ENCODE data around the gene CHST8. TPM values are rescaled to one million over a fixed set of nuclear protein-coding genes. Genes with fewer than 3 reads are reported as not detected.

CHST8 gene
- total and polyA plus RNA-seq, 4 donors = 0.05 to 0.07 TPM; not detected in 2

DNA sequence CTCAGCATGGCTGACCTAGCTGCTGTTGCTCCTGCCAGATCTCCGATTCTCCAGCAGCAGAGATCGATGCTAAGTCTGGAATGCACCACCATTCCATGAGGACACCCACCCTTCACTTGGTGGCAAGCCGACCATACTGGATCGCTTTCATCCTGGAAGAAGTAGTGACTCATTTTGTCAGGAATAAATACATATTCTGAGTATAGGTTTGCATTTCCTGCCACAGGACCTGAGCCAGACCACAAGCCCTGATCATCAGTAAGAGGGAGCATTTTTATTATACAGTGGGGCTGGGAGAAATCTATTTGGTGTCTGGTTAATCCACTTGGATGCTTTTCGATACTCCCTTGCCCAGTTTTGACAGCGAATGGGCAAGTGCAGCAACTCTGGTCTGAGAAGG, 164.0 kb downstream of the CHST8 start:
- WGBS = 79% methylated on average over 6 of the region's 6 CpGs
- Histone ChIP-seq H3K9ac (ENCODE audit: low read depth in 1 of 2, low read length in 2 of 2) (no peak overlapping the region), H3K36me3 (ENCODE audit: control insufficient read depth in 4 of 4, insufficient read depth in 3 of 4, low read depth in 1 of 4, low read length in 3 of 4) (no peaks in the 10 kb centered on the region), H3K9me3 (ENCODE audit: control insufficient read depth in 4 of 4, low read length in 3 of 4) (no peaks in the 10 kb centered on the region), H3K4me1 (ENCODE audit: control insufficient read depth in 4 of 4, insufficient read depth in 4 of 4, low read length in 3 of 4) (no peaks in the 10 kb centered on the region), H3K27me3 (ENCODE audit: control insufficient read depth in 4 of 4, insufficient read depth in 4 of 4, low read length in 3 of 4) (no peaks in the 10 kb centered on the region), H3K4me3 (ENCODE audit: low read depth in 1 of 3, low read length in 3 of 3) (no peak overlapping the region), H3K27ac (ENCODE audit: low read depth in 1 of 2, low read length in 2 of 2) (no peak overlapping the region)
- DNase-seq (ENCODE audit: low spot score) = no peak
- TF ChIP-seq RAD21 (IDR thresholded peaks at IDR 0.05) (no peak), EGR1 (IDR thresholded peaks at IDR 0.05; ENCODE audit: low read depth in 2 of 2) (no peak), MAX (IDR thresholded peaks at IDR 0.05) (no peak), JUND (IDR thresholded peaks at IDR 0.05) (no peak), FOXA2 (IDR thresholded peaks at IDR 0.05) (no peak), GABPA (IDR thresholded peaks at IDR 0.05 in 1 of 2, conservative IDR thresholded peaks at IDR 0.05 in 1 of 2) (no peak), HNF4A (conservative IDR thresholded peaks at IDR 0.05) (no peak), RXRA (IDR thresholded peaks at IDR 0.05) (no peak), TAF1 (conservative IDR thresholded peaks at IDR 0.05) (no peak), REST (IDR thresholded peaks at IDR 0.05) (no peak), FOXA1 (IDR thresholded peaks at IDR 0.05) (no peak)
- TF ChIP-seq, protein P1, sequence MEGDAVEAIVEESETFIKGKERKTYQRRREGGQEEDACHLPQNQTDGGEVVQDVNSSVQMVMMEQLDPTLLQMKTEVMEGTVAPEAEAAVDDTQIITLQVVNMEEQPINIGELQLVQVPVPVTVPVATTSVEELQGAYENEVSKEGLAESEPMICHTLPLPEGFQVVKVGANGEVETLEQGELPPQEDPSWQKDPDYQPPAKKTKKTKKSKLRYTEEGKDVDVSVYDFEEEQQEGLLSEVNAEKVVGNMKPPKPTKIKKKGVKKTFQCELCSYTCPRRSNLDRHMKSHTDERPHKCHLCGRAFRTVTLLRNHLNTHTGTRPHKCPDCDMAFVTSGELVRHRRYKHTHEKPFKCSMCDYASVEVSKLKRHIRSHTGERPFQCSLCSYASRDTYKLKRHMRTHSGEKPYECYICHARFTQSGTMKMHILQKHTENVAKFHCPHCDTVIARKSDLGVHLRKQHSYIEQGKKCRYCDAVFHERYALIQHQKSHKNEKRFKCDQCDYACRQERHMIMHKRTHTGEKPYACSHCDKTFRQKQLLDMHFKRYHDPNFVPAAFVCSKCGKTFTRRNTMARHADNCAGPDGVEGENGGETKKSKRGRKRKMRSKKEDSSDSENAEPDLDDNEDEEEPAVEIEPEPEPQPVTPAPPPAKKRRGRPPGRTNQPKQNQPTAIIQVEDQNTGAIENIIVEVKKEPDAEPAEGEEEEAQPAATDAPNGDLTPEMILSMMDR (IDR thresholded peaks at IDR 0.05; ENCODE audit: low read depth, low read length, missing input control) = no peak
- TF ChIP-seq, protein P2, sequence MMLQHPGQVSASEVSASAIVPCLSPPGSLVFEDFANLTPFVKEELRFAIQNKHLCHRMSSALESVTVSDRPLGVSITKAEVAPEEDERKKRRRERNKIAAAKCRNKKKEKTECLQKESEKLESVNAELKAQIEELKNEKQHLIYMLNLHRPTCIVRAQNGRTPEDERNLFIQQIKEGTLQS (IDR thresholded peaks at IDR 0.05) = no peak

DNA sequence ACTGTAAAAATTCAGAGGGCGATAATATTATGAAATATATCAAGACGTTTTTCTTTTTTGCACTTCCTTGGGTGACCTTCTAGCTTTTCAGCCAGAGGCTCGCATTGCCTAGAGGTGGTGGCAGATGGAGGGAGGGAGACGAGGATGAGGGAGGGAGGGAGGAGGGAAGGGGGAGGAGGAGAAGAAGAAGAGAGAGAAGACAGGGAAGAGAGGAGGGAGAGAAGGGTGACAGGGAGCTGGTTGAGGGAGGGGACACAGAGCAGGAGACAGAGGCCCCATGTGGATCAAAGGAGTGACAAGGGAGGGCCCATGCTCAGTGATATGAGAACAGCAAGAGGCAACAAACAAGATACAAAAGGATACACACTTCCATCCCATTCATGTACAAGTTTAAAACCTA, 166.9 kb downstream of the CHST8 start:
- no peaks in the 10 kb centered on the region for H3K4me1 ChIP-seq (ENCODE audit: control insufficient read depth in 4 of 4, insufficient read depth in 4 of 4, low read length in 3 of 4)
- no peaks in the 10 kb centered on the region for H3K36me3 ChIP-seq (ENCODE audit: control insufficient read depth in 4 of 4, insufficient read depth in 3 of 4, low read depth in 1 of 4, low read length in 3 of 4)
- DNase-seq (ENCODE audit: low spot score) = no peak
- no peak for TF ChIP-seq ZBTB33 (IDR thresholded peaks at IDR 0.05)
- no peak for TF ChIP-seq NR2F2 (IDR thresholded peaks at IDR 0.05)
- TF ChIP-seq MAX (IDR thresholded peaks at IDR 0.05) = no peak
- TF ChIP-seq HNF4A (conservative IDR thresholded peaks at IDR 0.05) = no peak
- no peak for TF ChIP-seq RAD21 (IDR thresholded peaks at IDR 0.05)
- TF ChIP-seq FOXA1 (IDR thresholded peaks at IDR 0.05) = no peak
- no peak for TF ChIP-seq JUND (IDR thresholded peaks at IDR 0.05)
- TF ChIP-seq, protein P1 (IDR thresholded peaks at IDR 0.05; ENCODE audit: low read depth, low read length, missing input control) = no peak
- no peak for TF ChIP-seq SP1 (IDR thresholded peaks at IDR 0.05)
- TF ChIP-seq GABPA (IDR thresholded peaks at IDR 0.05 in 1 of 2, conservative IDR thresholded peaks at IDR 0.05 in 1 of 2) = no peak
- TF ChIP-seq REST (IDR thresholded peaks at IDR 0.05) = no peak
- TF ChIP-seq TAF1 (conservative IDR thresholded peaks at IDR 0.05) = no peak
- H3K9me3 ChIP-seq (ENCODE audit: control insufficient read depth in 4 of 4, low read length in 3 of 4) = no peaks in the 10 kb centered on the region
- no peak overlapping the region for H3K9ac ChIP-seq (ENCODE audit: low read depth in 1 of 2, low read length in 2 of 2)
- WGBS = 47% methylated on average over 4 of the region's 4 CpGs
- no peak overlapping the region for H3K27ac ChIP-seq (ENCODE audit: low read depth in 1 of 2, low read length in 2 of 2)
- H3K27me3 ChIP-seq (ENCODE audit: control insufficient read depth in 4 of 4, insufficient read depth in 4 of 4, low read length in 3 of 4) = peaks cover 0 to 3% (median 0%) of the 10 kb centered on the region in 4 donors
- no peak overlapping the region for H3K4me3 ChIP-seq (ENCODE audit: low read depth in 1 of 3, low read length in 3 of 3)
